Adrenal gland (tissue), 5 donors: ENCODE results near the gene RELA.

Experiments
- CTCF ChIP-seq, 6 experiments: fragments of 450-650 bp in 4 of 6; fragments of 200-600 bp in 2 of 6; sonication (generic) in 1 of 6; IDR thresholded peaks; 1 replicate in 5 of 6; 2 replicates in 1 of 6; pipeline versions ENCODE4 v1.5.1 to v1.8.0; 2016 to 2021; ENCODE audit warnings: antibody characterized with exemption in 6 of 6, mild to moderate bottlenecking in 2 of 6, moderate library complexity in 1 of 6
- POLR2A ChIP-seq, 2 donors: fragments of 450-650 bp; IDR thresholded peaks; one replicate each; pipeline ENCODE4 v1.6.1; 2017; ENCODE audit warnings: antibody characterized with exemption in 2 of 2, mild to moderate bottlenecking in 2 of 2, moderate library complexity in 1 of 2
- donor health status: DM: no; HTN: no; CAD: no.

- TF ChIP-seq CTCF (IDR thresholded peaks at IDR 0.05): no peak
- no peak for TF ChIP-seq POLR2A (IDR thresholded peaks at IDR 0.05)
Observed at GRCh38 chr11:65646288-65646957, 16.3 kb downstream of the RELA start.
